ENCODE data around the gene PRKCA.

GRCh38 chr17:66527335-66527734, 224.9 kb downstream of the PRKCA start:
- TF ChIP-seq ZNF8 (CRISPR knock-in tag; IDR thresholded peaks at IDR 0.05) (no peak), RARB (CRISPR knock-in tag; IDR thresholded peaks at IDR 0.05) (no peak)
